MCF 10A (cell line): ENCODE results near the gene TRIM28. TPM values are rescaled to one million over a fixed set of nuclear protein-coding genes. Genes with fewer than 3 reads are reported as not detected.
A peak's percentile ranks its signal among the peaks of the same experiment; 100 is the strongest.
"Not testable (repeated sequence)": the region's sequence is repeated elsewhere in the genome, so short reads cannot be mapped to it uniquely, and the experiment has no call there.

Source experiments
- BruUV-seq: library from RNA; stranded (reverse); fragments of 400-500 nt; replicated peaks from 2 replicates; lab custom pipeline; 2021; lab: Mats Ljungman, UMichigan
- CTCF ChIA-PET: fragments of 300-600 bp; sonication (Branson Sonifier 250); formaldehyde crosslinking; extraction: SDS; loops from one replicate; lab custom pipeline; 2021; ENCODE audit warnings: antibody characterized with exemption, inconsistent platforms; lab: Yijun Ruan, JAX
- POLR2A ChIA-PET: fragments of 300-600, 350-650 bp; sonication (Branson Sonifier 250); formaldehyde crosslinking; extraction: SDS; loops from one replicate; lab custom pipeline; 2020; ENCODE audit warnings: antibody characterized with exemption, inconsistent platforms; lab: Yijun Ruan, JAX
- DNase-seq: peaks from one replicate; pipeline ENCODE4 v3.0.0-alpha.2; 2018; ENCODE audit not compliant: unreplicated experiment
- H3K27ac Mint-ChIP-seq: one replicate; pipeline ENCODE4 v1.8.0; 2022; ENCODE audit warnings: mild to moderate bottlenecking, low read depth, mixed read lengths; ENCODE audit not compliant: unreplicated experiment
- H3K27me3 Mint-ChIP-seq: one replicate; pipeline ENCODE4 v1.8.0; 2022; ENCODE audit warnings: mixed read lengths; ENCODE audit not compliant: insufficient read depth, unreplicated experiment
- H3K36me3 Mint-ChIP-seq: one replicate; pipeline ENCODE4 v1.8.0; 2022; ENCODE audit warnings: mild to moderate bottlenecking, moderate library complexity, mixed read lengths; ENCODE audit not compliant: insufficient read depth, unreplicated experiment
- H3K4me1 Mint-ChIP-seq: one replicate; pipeline ENCODE4 v1.8.0; 2022; ENCODE audit warnings: mixed read lengths; ENCODE audit not compliant: insufficient read depth, unreplicated experiment
- H3K4me3 Mint-ChIP-seq: one replicate; pipeline ENCODE4 v1.8.0; 2022; ENCODE audit warnings: mild to moderate bottlenecking, moderate library complexity, mixed read lengths; ENCODE audit not compliant: unreplicated experiment
- H3K9me3 Mint-ChIP-seq: one replicate; pipeline ENCODE4 v1.8.0; 2022; ENCODE audit warnings: mixed read lengths; ENCODE audit not compliant: unreplicated experiment
- CTCF ChIP-seq: fragments of 200-600 bp; IDR thresholded peaks from one replicate; pipeline ENCODE4 v1.8.0; 2022; ENCODE audit warnings: antibody characterized with exemption, mild to moderate bottlenecking; ENCODE audit not compliant: unreplicated experiment
- intact Hi-C: fragments of 100-400 bp; cut with micrococcal nuclease; formaldehyde crosslinking; loops from 2 replicates; pipeline ENCODE4 v1.14.1; 2022
- total RNA-seq: library from RNA; stranded (reverse); gene quantifications from 2 replicates; pipeline ENCODE4 v1.2.3, GENCODE V29; 2022

TRIM28 gene
- total RNA-seq, 1 experiment from 2014 or later, result 290 TPM

DNA sequence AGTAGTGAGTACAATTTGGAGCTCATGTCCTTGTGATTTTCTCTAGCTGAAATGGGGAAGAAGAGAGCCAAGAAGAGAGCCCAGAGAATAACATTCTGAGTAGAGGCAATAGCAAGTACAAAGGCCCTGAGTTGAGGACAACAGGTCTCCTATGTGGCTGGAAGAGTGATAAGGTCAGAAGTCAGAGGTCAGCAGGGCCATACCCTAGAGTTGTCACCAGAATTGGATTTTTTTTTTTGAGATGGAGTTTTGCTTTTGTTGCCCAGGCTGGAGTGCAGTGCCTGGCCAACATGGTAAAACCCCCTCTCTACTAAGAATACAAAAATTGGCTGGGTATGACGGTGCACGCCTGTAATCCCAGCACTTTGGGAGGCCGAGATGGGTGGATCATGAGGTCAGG, 8.0 kb upstream of the TRIM28 start:
- no peak for DNase-seq
- Mint-ChIP-seq H3K4me3 (no peak overlapping the region), H3K4me1 (no peaks in the 10 kb centered on the region), H3K9me3 (no peaks in the 10 kb centered on the region), H3K27ac (no peak overlapping the region), H3K36me3 (no peaks in the 10 kb centered on the region), H3K27me3 (peaks cover 37% of the 10 kb centered on the region)
- POLR2A ChIA-PET, result interaction anchor here (0.7 to 1.9 kb wide), 2 partner anchors 8 to 16 kb away, joined by 3 to 5 read pairs; partner anchors contain the start of genes TRIM28 and ZBTB45
- CTCF ChIA-PET, result interaction anchor here (1.0 kb wide), 1 partner anchor 16 kb away, joined by 5 read pairs; the partner anchor contains the start of gene ZBTB45
- no peak for TF ChIP-seq CTCF
- intact Hi-C loops, result no loop called here
- BruUV-seq, result no TSS peak

DNA sequence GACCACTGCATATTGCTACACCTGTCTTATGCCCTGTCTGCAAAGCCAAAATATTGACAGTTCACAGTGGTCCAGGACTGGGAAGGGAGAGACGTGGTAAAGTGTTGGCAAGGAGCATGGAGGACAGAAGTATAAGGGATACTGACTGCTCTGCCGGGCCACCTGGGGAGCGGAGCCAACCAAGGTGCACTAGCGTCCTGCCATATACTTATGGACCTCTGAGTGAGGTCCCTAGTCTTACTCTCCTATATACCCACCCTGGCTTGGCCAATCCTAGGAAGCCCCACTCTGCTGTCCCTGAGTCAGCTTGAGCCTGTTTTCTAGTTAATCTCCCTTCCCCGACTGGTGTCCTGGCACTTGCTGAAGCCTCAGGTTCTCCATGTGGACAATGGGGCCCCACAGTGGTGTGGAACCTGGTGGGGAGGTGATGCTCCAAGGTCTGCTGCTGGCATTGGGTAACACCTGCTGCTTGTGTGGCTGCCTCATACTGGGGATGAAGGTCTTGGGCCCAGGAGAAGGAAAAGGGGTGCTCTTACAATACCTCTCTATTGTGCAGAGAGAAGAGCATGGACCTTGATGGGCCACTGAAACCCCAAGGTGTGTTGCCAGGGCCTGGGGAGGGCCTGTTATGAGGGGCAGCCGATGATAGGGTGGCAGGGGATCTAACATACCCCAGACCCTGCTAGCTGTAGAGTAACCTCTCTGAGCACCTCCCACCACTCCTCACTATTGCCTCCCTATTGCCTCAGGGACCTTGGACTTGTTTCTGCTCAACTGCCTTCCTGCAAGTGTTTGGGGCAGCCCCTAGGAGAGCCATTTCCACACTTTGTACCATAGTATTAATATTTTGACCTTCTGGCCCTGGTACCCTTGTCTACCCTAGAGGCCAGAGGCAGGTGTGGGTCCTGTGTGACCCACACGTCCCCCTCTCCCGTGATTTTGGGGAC, 6.7 kb upstream of the TRIM28 start:
- H3K27ac Mint-ChIP-seq, result no peak overlapping the region
- H3K4me3 Mint-ChIP-seq, result no peak overlapping the region
- intact Hi-C loops, result no loop called here
- no peaks in the 10 kb centered on the region for H3K9me3 Mint-ChIP-seq
- no peak for TF ChIP-seq CTCF
- no TSS peak for BruUV-seq
- no peaks in the 10 kb centered on the region for H3K36me3 Mint-ChIP-seq
- DNase-seq, result no peak
- peaks cover 25% of the 10 kb centered on the region for H3K27me3 Mint-ChIP-seq
- H3K4me1 Mint-ChIP-seq, result no peaks in the 10 kb centered on the region
- POLR2A ChIA-PET, result no interaction called here
- CTCF ChIA-PET, result interaction anchor here (0.7 kb wide), 1 partner anchor 16 kb away, joined by 4 read pairs; no protein-coding TSS in a partner anchor

DNA sequence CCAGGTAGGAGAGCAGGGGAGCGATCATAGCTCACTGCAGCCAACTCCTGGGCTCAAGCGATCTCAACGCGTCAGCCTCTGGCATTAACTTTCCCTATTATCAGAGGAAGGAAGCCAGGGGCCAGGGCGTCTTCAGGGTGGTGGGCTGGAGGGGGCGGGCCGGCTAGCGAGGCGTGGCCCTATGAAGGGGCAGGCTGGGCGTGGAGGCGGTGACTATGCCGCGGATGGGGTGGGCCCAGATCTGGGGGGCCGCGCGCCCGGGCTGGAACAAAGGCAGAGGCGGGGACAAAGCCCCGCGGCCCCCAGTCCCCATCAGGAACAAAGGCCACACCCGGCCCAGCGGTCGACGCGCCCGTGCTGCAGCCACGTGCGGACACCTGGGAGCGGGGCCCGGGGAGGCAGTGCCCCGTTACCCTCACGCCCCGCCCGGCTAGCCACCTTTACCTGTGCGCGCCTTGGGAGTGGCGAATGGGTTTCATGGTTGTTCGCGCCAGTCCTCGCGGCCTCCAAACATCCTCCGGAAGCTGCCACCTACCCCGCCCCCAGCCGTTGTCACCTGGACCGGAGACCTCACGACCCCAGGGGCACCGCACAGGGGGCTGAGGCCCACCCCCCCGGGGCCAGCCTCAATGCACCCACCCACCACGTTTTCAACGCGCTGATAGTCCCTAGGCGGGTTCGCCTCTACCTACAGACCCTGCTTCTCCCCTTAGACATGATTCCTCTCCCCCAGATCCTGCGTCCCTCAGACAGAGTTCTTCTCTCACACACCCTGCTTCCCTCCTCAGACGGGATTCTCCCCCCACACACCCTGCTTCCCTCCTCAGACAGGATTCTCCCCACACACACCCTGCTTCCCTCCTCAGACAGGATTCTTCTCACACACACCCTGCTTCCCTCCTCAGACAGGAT, 5.4 kb upstream of the TRIM28 start:
- H3K4me3 Mint-ChIP-seq, result no peak overlapping the region
- ChIA-PET CTCF (no interaction called here), POLR2A (no interaction called here)
- intact Hi-C loops, result no loop called here
- DNase-seq, result no peak
- TF ChIP-seq CTCF, result no peak
- H3K9me3 Mint-ChIP-seq, result no peaks in the 10 kb centered on the region
- no peaks in the 10 kb centered on the region for H3K4me1 Mint-ChIP-seq
- peaks cover 18% of the 10 kb centered on the region for H3K27me3 Mint-ChIP-seq
- H3K27ac Mint-ChIP-seq, result no peak overlapping the region
- no TSS peak for BruUV-seq
- H3K36me3 Mint-ChIP-seq, result no peaks in the 10 kb centered on the region

- POLR2A ChIA-PET, H3K36me3 Mint-ChIP-seq, H3K9me3 Mint-ChIP-seq, intact Hi-C loops, DNase-seq, CTCF ChIA-PET, BruUV-seq, H3K27ac Mint-ChIP-seq, H3K4me1 Mint-ChIP-seq, H3K4me3 Mint-ChIP-seq: not testable (repeated sequence)
- peaks cover 18% of the 10 kb centered on the region for H3K27me3 Mint-ChIP-seq
Measured at GRCh38 chr19:58539169-58539559, 4.7 kb upstream of the TRIM28 start.

DNA sequence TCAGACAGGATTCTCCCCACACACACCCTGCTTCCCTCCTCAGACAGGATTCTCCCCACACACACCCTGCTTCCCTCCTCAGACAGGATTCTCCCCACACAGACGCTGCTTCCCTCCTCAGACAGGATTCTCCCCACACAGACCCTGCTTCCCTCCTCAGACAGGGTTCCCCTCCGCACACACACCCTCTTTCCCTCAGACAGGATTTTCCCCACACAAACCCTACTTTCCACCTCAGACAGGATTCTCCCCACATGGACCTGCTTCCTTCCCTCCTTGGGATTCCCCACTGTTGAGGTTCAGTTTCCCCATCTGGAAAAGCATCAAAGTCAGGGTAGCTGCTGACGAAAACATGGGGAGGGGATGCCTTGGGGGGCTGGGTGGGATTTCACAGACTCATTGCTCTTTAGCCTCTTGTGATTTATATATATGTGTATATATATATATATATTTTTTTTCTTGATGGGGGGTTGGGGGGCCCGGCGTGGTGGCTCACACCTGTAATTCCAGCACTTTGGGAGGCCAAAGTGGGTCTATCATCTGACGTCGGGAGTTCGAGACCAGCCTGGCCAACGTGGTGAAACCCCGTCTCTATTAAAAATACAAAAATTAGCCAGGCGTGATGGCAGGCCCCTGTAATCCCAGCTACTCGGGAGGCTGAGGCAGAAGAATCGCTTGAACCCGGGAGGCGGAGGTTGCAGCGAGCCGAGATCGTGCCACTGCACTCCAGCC, 1.1 kb upstream of the TRIM28 start:
- peaks cover 31% of the 10 kb centered on the region for H3K36me3 Mint-ChIP-seq
- not testable (repeated sequence) for H3K9me3 Mint-ChIP-seq
- POLR2A ChIA-PET, result interaction anchor here (1.0 to 5.9 kb wide), 14 partner anchors 8 to 155 kb away, joined by 3 to 194 read pairs (median 6); partner anchors contain the start of genes CHMP2A, ZBTB45, ZNF446 and ZNF584

More for the DNA sequence above, 1.1 kb upstream of the TRIM28 start:
- CTCF ChIA-PET, result interaction anchor here (1.0 to 2.0 kb wide), 3 partner anchors 22 to 34 kb away, joined by 3 to 14 read pairs (median 8); partner anchors contain the start of gene ZBTB45
- Mint-ChIP-seq H3K27me3 (peaks cover 18% of the 10 kb centered on the region), H3K27ac (peak overlapping the region; percentile 98), H3K4me3 (peak overlapping the region; percentile 21), H3K4me1 (peaks cover 20% of the 10 kb centered on the region)
- intact Hi-C loops, DNase-seq, BruUV-seq: not testable (repeated sequence)
